Hematopoietic multipotent progenitor cell treated with erythropoietin and hydrocortisone succinate and interleukin-3 and kit ligand, for 15 days (in vitro differentiated cells): Measurements from ENCODE around the gene UBE2G1.
"Not testable (repeated sequence)": the region's sequence is repeated elsewhere in the genome, so short reads cannot be mapped to it uniquely, and the experiment has no call there.

Source experiments
- DNase-seq: peaks from one replicate; pipeline ENCODE4 v3.0.0-alpha.2; 2015; ENCODE audit warnings: low spot score

The UBE2G1 gene

DNA sequence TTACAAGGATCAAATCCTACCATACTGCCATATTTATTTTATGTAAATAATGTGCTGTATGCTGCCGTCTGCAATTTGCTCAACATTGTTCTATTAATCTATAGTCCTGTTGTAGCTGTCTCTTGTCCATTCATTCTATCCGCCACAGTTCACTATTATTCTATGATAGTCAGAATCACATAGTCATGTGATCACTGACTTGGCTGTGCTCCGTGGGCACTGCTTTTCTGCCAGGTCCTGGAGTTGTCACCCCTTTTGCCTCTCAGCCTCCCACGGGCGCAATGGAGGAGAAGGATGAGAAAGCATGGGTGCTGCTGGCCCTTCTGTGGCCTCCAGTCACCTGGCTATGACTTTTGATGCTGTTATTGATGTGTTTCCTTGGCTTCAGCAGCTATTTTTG, 65.4 kb downstream of the UBE2G1 start:
- DNase-seq, result no peak

DNA sequence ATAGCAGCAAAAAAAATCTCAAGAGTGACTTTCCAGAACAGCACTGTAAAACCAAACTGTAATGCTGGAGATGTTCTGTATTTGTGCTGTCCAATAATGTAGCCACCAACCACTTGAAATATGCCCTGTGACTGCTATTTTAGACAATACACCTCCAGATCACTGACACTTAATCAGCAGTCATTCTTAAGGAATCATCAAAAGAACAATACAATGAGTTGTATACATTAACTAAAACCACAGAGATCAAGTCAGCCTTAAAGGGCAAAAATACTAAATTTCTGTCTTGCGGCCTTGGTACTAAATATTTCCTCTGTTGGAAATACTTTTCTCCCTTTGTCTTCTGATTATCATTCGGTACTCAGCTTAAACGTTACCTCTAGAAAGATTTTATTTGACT, 69.1 kb downstream of the UBE2G1 start:
- DNase-seq, result no peak

DNA sequence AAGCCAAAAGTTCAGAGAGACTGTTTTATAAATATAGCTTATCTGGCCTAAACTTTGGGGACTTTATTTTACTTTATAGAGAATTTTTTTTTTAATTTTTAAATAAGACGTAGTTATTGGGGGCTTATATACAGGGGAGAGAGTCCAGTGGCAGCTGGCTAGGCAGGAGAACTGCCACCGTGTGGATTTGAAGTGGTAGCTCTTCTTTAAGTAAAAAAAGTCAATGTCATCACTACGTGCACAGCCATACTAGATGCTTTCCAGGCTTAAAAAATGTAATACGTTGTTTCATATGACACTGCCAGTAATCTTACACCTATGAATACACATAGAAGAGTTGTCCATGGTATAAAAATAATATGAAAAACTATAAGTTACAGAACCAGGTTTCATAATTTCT, 70.8 kb downstream of the UBE2G1 start:
- no peak for DNase-seq

DNA sequence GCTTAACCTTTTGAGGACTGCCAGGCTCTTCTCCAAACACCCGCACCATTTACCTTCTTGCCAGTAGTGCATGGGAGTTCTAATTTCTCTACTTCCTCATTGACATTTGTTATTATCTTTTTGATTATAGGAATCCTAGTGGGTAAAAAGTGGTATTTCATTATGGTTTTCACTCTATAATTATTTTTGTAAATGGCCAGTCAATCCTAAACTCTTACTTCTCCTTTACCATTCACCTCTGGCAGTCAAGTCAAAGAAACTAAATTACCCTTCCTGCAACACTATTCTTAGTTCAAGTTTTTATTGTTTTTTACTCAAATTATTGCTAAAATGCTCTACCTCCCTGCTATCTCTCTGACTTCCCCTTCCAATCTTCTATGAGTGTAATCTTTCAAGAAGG, 72.9 kb downstream of the UBE2G1 start:
- DNase-seq, result no peak

DNA sequence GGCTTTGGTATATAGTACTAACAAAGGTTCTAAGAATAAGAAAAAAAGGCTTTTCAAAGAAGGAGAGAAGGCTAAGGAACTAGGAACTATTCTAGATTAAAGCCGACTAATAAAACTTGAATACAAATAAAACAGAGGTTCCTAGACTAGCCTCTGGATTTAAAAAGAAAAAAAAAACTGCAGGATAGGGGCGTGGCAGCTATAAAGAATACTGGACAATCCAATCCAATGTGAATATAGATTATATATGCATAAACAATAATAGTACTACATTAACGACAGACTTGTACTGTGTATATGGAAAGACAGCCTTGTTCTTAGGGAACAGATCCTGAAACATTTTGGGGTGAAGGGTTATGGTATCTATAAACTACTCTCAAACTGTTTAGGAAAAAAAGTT, 78.8 kb downstream of the UBE2G1 start:
- DNase-seq, result no peak

DNA sequence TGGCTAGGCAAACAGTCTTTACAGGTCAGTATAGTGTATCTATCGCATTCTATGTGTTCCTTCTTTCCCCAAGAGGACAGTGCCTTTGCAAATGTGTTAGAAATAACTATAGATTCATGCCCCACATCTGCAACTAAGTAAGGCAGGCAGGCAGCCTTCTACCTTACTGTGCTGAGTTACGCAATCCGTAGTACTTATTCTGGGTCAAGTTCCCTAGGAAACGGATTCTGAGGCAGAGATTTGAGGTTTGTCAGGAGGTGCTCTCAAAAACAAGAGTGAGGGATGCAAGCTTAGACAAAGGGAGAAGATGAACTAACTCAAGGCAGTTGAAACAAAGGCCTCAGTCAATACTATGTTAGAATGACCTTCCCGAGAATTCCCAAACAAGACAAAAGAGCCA, 90.0 kb downstream of the UBE2G1 start:
- DNase-seq, result no peak

DNA sequence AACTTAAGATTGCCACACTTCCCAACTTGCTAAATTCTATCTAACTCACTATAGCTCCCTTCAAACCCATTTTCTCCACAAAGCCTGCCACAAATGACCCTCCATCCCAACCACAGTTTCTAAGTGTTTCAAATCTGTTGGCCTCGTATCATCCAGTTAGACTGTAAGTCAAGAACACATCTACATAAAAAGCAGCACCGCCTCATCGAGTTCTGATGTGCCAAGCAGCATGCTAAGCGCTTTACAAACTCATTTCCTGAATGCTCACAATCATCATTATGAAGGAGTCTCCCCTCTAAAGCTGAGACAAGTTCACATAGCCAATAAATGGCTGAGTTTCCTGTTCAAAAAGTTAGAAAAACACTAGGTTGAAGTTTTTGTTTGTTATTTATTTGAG, 93.5 kb downstream of the UBE2G1 start:
- DNase-seq, result no peak

DNA sequence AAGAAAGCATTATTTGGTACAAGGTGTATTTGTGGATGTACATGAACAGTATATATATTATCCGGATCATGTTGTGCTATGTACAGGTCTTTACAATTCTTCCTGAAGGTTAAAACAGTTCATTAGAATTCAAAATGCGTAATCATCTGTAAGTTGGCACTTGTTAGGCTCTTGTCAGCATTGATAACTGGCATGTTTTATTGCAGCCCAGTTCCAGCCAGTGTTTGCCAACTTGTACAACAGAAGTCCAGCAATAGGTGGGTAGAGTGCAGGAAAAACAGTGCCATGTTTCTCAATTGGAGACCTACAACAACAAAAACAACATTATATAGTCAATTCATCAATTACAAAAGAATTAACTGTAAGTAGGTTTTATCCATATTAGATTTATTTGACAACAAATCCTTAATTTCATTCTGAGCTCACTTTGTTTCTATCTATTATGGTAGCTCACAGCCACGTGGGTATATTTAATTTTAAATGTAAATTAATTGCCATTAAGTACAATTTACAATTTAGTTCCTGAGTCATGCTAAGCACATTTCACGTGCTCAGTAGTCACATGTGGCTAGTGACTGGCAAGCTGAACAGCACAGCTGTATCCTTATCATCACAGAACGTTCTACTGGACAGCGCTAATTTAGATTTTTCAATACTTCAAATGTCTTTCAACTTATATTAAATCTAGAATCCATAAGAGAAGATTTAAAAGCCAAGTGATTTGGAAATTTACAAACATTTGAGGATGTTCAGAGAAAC, 94.1 kb downstream of the UBE2G1 start:
- DNase-seq, result peak; percentile 19

DNA sequence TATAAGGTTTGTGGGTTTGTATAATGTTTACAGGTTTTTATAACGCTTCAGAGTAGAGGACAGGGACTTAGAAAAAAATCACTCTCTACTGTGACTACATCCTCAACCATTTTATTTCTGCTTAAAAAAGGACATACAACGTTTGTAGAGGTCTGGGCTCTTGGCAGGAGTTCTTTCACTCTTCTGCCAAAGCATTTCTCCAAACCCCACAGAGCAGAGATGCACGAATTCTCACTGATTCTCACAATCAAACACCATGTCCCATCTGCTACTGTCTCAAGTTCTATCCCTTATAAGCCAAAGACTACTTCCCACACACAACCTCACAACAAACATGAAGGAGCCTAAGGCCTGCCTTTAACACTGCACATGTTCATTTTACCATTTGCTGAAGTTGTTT, 95.7 kb downstream of the UBE2G1 start:
- DNase-seq, result no peak

DNA sequence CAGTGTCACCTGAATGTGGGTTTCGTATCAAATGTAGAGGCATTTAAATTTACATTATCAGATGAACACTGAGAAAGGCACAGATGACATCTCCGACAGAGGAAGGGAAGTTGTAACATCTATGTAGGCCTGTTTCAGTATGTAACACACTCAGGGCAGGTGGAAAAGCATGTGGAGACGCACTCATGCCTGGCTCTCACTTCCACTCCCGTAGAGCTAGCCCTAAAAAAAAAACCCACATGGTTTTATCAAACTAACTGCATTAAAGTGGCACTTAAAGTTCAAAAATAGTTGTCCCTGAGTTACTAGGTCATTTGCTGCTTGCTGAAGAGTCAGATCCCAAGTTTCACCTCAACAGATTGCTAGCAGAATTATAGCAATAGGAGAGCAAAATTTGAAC, 96.6 kb downstream of the UBE2G1 start:
- DNase-seq, result no peak

DNA sequence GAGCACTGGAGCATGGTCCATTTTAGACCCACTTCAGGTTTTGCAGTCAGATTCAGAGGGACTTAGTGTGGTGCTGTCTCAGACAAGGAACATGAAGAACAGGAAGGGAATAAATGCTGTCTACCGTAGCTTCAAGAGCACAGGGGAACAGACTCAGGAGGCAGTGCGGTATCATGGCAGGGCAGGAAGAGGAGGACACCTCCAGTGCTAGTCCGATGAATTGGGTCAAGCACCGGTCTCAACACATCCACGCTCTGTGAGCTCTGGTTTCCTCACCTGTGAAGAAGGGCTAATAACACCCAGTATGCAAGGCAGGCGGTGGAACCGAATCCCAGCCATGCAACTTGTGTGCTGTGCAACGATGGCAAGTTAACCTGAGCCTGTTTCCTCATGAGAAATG, 99.1 kb downstream of the UBE2G1 start:
- DNase-seq, result no peak

DNA sequence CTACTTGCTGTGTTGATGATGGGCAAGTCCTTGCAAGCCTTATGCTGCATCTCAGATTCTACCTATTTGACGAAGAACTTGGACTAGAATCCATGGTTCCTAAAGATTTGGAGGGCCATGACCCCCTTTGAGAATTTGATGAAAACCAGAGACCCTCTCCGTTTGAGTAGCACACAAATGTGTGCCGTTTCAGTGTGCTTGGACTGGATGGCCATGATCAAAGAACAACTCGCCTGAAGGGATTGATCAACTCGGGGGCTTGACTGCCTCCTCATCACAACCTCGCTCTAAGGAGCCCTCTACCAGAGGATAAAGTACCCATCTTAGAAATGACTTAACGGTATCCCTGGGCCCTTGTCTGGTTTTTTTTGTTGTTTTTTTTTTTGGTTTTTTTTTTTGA, 99.9 kb downstream of the UBE2G1 start:
- no peak for DNase-seq

DNA sequence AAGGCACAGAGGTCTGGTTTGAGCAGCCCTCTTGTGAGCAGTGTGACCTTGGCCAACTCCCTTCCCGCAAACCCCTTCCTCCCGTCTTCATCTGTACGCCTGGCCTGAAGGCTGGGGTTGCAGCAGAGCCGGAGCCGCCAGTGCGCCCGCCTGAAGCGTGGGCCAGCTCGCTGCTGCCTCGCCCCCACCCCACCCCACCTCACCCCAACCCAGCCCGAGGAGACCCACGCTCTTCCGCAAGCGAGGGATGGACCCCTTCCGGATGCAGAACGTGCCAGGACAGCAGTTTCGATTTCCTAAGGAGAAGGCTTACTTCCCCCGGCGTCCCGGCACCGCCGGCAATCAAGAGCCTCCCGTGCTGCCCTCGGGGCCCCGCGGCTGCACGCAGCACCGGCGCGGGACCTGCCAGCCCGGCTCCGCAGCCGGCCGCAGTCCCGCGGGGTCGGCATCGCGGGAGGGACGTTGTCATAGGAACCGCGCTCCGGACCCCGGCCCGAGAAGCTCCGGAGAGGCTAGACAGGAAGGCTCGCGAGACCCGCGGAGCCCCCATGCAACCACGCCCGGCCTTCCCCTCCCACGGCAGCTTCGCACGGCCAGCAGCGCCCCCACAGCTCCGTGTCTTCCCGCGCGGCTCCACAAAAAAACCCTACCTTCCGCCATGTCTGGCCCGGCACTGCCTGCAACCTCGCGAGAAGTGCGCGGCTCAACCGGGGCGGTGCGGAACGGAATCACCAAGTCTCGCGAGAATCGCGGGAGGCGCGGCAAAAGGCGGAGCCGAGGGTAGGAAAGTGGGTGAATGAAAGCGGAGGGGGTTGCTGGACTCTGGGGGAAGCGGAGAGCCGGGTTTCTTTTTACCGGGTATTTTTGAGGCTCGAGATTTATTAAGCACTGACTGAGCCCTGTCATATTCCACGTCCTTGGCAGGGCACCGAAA, 102.9 kb downstream of the UBE2G1 start, which contains the start of gene ANKFY1:
Gene ANKFY1, minus strand, starts transcription at position 698 of the 934 bp plus-strand sequence. Its CDS starts 38 bp downstream, at position 660.
- DNase-seq, result peak; percentile 96

DNA sequence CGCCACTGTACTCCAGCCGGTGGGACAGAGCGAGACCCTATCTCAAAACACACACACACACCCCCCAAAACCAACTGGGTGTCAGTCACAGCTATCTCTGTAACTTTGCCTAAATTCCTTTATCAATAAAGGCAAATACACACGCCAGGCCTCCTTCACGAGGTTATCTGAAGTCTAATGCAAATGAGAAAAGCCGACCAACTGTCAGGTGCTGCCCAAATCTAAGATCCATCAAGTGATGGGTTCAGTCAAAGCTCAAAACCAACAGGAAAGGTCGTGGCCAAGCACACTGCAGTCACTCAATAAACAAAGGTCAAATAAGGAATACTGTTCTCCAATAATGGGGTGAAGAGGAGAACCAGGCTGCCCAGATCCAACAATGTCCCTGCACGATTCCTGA, 103.8 kb downstream of the UBE2G1 start:
- DNase-seq, result no peak

DNA sequence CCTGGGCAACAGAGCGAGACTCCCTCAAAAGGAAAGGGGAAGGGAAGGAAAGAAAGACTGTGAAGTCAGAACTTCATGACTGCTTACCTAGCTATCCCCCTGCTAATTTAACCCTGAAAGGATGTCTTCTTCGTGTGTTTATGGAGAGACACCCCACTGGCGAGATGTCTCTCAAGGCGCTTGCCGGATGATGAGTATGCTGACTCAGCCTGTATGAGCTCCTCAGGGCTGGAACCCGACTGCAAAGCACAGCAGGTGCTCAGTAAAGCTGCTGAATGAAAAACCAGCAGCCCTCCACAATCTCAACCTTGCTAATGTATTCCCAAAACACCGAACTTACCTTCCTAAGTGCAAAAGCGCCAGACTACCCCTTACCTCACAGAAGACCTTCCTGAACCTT, 105.0 kb downstream of the UBE2G1 start:
- DNase-seq, result no peak

DNA sequence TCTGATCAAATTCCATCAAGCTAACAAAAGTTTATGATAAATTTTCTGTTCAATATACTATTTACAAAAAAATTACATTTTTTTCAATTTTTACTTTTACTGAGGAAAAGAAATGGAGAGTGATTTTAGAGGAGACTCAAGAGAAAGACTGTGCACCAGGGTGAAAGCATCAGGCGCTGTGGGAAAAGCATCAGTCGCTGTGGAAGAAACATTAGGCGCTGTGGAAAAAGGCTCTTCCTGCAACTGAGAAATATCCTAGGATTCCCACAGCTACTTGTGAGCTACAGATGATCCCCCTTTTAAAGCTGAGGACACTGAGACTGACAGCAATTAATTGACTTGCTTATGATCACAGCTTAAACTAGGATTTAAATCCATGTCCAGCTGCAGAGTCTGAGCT, 107.6 kb downstream of the UBE2G1 start:
- DNase-seq, result no peak

DNA sequence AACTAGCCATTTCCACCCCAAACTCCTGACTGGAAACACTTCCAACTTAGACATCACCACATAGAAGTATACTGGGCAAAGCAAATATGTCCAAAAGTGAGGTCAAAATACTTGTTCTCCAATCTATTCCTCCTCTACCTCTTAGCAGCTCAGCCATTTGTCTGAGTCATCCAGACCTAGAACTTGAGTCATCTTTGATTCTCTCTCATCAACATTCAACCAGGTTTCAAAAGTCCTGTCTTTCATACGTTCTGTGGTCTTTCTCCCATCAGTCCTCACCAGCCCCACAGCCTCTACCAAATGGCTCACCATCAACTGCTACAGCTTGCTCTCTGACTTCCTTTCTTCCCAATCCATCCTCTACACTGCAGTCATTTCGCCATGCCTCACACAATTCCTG, 109.5 kb downstream of the UBE2G1 start:
- no peak for DNase-seq

DNA sequence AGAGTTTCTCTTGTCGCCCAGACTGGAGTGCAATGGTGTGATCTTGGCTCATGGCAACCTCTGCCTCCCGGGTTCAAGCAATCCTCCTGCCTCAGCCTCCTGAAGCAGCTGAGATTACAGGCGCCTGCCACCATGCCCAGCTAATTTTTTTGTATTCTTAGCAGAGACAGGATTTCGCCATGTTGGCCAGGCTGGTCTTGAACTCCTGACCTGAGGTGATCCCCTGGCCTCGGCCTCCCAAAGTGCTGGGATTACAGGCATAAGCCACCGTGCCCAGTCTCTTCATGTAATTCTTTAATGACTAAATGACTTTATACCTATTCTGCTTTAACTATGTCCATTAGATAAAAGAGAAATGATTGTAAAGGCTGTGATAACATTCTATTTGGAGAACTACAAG, 111.2 kb downstream of the UBE2G1 start:
- not testable (repeated sequence) for DNase-seq

DNA sequence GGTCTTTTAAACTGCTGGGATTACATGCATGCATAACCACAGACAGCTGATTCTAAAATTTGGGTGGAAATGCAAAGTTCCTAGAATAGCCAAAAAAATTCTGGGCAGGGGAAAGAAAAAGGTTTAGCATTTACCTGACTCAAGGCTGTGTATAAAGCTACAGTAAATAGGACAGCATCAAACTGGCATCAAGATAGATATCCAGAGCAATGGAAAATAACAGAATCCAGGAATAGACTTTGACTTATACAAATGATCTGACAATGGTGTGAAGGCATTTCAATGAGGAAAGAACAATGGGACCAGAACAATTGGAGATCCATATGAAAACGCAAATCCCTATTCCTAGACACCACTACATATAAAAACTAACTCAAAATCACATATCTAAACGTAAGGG, 115.6 kb downstream of the UBE2G1 start:
- no peak for DNase-seq

DNA sequence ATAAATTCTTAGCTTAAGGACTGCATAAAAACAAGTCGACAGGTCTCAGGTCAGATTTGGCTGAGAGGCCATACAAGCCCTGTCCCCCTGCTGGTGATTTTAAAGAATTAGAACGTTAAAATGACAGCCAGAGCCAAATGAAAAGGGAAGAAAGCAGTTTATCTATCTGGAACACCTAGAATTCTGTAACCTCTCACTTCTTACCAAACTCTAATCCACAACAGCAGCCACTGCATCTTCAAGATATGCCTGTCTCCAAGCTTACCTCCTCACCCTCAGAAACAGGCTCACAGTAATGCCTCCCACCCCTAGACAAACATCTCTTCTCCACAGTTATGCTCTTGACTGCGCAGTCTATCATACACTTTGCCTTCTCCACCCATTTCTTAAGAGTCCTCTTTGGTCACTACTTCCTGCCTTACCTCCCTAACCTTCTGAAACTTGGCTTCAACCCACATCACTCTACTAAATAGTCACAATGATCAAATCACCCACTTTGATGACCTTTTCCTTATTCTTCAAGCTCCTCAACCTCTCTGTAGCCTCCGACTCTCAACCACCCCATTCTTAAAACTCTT, 116.9 kb downstream of the UBE2G1 start:
- DNase-seq, result peak; percentile 82

DNA sequence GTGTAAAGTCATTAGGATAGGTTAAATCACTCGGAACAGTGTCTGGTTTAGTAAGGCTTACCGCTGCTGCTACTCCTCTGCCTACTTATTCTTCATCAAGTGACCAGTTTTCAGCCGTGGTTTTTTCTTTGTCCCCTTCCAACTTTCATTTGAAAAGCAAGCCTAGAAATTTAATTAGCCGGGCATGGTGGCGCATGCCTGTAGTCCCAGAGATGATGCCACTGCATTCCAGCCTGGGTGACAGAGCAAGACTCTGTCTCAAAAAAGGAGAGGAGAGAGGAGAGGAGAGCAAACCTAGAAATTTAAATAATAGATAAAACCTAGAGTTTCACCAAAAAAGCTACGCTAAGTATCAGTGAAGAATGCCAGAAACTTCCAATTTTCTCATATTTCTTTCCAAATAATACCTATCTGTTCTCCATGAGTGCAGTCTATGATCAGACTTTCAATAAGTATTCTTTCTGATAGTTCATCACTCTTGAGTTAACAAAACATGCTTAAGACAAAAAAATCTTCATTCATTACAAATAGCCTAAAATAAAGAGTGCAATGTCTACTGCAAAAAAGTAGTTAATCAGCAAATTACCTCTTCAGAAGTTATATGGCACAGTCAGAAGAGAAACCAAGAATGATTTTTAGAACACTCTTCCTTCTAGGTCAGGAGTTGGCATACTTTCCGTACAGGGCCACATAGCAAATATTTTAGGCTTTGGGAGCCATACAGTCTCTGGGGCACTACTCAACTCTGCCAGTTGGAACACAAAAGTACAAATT, 117.8 kb downstream of the UBE2G1 start:
- no peak for DNase-seq

DNA sequence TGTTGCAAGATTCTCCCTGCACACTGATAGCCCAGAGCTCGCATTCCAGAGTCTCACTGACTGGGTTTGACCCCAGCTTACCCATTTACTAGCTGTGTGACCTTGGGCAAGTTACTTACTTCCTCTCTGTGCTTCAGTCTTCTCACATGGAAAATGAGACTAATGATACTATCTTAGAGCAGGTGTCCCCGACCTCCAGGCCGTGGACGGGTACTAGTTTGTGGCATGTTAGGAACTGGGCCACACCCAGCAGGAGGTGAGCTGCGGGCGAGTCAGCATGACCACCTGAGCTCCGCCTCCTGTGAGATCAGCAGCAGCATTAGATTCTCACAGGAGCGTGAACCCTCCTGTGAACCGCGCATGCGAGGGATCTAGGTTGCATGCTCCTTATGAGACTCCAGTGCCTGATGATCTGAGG, 118.5 kb downstream of the UBE2G1 start:
- DNase-seq, result no peak
